T-helper 2 cell (primary cell): ENCODE results near the gene CCDC149.
A peak's percentile ranks its signal among the peaks of the same experiment; 100 is the strongest.
"Not testable (repeated sequence)": the region's sequence is repeated elsewhere in the genome, so short reads cannot be mapped to it uniquely, and the experiment has no call there.

Experiments
- DNase-seq, 5 experiments: peaks; one replicate each; pipeline versions ENCODE4 v3.0.0 to v3.0.0-alpha.2; 2012 to 2022

Gene CCDC149

DNA sequence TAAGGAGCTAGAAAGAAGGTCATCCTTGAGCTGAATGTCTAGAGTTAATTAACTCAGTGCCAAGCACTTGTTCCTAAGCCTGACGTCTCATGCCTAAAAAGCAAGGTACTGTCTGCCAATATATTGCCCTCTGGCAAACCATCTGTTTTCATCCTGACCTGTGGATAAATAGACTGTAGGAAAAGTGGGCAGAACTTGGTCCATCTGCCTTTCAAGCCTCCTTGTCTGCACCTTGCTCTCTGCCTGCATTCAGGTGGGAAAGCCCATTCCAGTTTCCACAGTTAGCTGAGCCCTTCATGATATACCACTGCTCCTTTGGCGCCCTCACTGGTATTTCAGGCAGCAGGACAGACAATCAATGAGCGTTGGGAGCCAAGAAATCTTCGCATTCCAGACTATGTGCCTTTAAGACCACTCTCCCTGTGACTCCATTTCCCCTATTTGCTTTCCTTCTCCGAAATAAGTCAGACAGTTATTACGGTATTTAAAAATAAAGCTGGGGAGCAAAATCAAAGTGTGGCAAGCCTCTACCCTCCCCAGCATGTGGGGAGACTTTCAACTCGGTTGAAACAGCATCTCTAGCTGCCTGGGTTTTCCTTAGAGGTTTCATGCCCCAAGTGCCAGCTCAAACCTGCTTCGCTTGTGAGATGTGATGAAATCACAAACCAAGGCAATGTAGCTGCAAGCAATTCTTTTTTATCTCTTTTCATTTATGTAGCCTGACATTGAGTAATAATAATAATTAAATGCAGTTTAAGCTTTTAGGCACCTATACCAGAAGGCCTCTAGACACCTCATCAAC is 2.5 kb upstream of the CCDC149 start:
- DNase-seq: no peak

DNA sequence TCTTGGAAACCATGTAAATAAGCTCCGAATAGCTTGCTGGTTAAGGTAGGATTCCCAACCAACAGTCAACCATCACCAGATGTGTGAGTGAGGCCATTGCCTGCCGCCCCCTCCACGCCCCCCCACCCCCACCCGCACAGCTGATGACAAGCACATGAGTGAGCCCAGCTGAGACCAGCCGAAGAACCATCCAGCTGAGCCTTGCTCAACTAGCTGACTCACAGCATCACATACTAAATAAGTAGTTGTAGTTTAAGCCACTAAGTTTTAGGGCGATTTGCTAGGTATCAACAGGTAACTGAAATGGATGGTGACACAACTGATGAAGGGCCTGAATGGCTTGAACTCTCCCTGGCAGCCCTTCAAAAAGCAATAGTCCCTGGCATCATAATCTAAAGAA is 1.6 kb upstream of the CCDC149 start:
- DNase-seq: no peak

- no peak for DNase-seq
Observed at GRCh38 chr4:24913119-24913485, 260 bp upstream of the CCDC149 start.

- no peak for DNase-seq
Observed at GRCh38 chr4:24910499-24910898, 2.3 kb downstream of the CCDC149 start.

DNA sequence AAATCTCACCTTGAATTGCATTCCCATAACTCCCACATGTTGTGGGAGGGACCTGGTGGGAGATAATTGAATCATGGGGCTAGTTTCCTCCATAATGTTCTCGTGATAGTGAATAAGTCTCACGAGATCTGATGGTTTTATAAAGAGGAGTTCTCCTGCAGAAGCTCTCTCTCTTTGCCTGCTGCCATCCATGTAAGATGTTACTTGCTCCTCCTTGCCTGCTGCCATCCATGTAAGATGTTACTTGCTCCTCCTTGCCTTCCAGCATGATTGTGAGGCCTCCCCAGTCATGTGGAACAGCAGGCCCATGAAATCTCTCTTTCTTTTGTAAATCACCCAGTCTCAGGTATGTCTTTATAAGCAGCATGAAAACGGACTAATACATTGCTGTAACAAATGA is 3.2 kb downstream of the CCDC149 start:
- not testable (repeated sequence) for DNase-seq

- no peak for DNase-seq
Observed at GRCh38 chr4:24897639-24898038, 15.2 kb downstream of the CCDC149 start.

- DNase-seq: no peak
Observed at GRCh38 chr4:24896977-24897376, 15.9 kb downstream of the CCDC149 start.

GRCh38 chr4:24896056-24896455 is 16.8 kb downstream of the CCDC149 start:
- no peak for DNase-seq

GRCh38 chr4:24895461-24895860 is 17.4 kb downstream of the CCDC149 start:
- DNase-seq: no peak

DNA sequence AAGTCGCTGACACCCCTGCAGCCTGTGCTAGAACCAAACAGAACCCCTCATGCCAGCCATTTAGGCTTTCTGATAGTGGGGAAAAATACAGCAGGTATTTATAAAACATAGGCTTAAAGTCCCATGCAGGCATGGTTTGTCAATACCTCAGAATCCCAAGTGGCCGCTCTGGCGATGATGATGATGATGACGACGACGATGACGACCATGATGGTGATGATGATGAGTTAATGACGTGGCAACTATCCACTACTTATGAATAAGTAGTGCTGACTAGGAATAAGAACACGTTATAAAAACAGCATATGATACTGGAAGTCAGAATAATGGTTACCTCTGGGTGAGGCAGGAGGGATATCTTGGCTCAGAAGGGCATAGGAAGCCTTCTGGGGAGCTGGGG is 18.0 kb downstream of the CCDC149 start:
- DNase-seq: no peak

DNA sequence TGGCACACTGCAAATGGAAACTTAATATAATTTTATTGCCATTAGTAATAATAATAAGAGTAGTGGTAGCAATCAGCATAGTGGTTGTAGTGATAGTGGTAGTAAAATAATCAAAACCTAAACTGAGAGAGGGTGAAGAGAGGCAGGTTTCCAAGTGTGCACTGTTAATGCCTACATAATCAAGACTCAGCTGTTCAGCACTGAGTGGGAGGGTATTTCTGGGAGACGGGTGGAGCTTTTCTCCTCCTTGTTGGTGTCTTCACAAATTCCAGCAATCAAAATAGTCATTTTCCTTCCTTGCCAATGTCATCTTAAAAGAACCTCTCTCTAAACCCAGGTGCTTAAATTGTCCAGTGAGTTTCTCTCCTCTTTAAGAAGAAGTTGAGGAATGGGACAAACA is 18.6 kb downstream of the CCDC149 start:
- DNase-seq: no peak

DNA sequence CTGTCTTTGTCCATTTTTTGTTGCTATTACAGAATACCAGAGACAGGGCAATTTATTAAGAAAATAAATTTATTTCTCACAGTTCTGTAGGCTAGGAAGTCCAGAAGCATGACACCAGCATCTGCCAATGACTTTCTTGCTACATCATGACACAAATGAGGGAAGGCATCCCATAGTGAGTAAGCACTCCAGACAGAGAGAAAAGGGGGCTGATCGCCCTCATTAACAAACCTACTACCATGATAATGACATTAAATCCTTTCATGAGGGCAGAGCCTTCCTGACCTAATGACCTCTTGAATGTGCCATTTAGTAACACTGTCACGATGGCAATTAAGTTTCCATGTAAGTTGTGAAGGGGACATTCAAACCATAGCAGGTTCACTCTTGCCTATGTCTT is 20.1 kb downstream of the CCDC149 start:
- DNase-seq: no peak

DNA sequence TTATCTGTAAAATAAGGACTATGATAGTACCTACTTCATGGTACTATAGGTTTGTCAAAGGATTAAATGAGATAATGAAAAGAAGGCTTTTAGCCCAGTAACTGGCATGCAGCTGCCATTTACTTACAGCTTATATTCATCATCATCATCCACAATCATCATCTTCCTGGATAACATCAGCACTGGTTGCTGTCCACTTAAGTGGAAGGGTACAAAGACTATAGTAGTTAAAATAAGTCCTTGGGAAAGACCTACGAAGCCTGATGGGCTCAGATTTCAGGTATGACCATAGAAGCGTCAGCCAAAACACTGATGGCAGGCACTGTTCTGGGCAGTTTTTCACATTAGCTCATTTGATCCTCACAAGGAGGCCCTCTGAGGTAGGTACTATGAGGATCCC is 20.6 kb downstream of the CCDC149 start:
- DNase-seq: no peak

- DNase-seq: no peak
Observed at GRCh38 chr4:24890561-24891126, 22.2 kb downstream of the CCDC149 start.

DNA sequence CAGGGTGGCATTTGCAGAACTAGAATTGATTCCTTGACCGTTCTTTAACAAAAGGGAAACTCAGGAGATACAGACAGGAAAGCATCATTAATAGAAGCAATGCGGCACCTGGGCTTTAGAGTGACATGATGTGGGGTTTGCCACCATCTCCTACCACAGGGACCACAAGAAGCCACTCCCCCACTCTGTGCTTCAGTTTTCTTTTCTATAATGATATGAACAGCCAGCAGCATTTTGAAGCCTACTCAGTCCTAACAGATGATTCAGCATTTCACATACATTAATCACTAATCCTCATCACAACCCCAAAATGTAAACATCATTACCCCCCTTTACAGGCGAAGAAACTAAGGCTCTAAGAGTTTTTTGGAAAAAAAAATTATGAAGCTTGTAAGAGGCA is 22.9 kb downstream of the CCDC149 start:
- DNase-seq: peak in 1 of 5 experiments; percentile 9

DNA sequence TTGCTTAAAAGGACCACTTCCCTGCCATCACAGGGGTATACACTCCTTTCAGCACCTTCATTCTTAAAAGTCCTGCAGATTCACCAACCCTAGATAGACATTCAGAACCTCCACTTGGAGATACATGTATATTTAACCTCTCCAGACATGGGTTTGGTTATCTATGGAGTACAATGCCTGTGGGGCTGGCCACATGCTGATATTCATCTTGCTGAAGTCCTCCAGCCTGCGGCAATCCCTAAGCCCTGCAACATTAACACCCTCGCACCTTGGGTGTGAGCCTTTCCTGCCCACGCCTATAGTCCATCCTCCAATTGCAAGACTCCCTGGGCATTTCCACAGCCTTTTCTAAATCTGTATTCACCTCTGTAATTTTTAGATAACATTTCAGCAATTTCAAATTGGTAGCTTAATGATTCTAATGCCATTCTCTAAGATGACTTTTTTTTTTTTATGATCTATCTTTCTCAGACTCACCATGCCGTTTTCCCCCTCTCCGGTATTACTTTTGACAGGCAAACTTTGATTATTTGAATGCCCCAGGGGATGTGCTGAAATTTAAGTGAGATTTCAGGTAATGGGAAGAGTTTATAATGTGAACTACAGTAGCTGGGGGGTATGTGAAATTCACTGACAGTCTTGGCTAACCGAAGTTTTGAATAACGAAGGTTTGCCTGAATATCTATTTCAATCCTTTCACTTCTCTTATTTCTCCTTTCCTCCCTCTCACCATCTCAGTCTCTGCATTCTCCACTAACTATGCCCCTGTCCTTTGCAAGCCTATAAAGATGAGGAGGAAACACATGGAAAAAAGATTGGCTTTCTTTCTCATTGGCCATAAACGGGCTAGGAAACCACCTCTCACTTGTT is 24.1 kb downstream of the CCDC149 start:
- DNase-seq: no peak

DNA sequence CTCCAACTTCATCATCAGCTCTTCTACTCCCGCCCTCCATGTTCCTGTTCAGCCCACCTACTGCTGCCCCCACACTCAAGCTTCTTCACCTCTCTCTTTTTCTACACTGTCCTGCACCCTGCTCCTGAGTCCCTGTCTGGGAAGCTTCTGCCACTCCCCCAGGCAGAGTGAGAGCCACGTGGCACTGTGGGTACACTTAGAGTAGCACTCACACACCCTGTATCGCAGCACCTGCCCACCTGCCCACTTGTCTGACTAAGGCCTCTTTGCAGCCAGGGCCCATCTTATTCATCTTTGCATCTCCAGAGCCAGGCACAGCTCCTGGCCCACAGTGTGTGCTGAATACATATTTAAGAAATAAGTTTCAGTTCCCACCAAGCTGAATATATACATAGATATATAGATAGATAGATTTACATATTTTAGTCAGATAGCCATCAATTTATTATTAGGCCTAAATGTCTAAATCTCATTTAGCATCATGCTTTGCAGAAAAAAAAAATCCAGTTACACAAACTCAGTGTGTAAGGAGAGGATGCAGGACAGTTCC is 24.9 kb downstream of the CCDC149 start:
- no peak for DNase-seq

DNA sequence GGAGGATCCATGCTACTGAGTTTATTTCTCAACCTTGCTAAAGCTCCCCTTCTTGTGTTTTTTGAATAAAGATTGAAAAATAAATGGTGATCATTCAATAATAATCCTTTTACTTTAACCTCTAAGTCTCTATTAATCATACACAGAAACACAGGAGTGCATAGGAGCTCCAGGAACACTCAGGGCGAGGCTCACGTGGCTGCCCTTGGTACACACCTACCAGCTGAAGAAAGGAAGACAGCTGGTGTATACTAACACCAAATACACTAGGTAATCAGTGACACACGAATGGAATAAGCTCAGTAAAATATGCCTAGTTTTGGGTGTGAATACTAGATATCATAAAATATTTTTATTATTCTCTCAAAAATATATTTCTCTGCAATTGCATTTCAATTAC is 26.2 kb downstream of the CCDC149 start:
- no peak for DNase-seq

DNA sequence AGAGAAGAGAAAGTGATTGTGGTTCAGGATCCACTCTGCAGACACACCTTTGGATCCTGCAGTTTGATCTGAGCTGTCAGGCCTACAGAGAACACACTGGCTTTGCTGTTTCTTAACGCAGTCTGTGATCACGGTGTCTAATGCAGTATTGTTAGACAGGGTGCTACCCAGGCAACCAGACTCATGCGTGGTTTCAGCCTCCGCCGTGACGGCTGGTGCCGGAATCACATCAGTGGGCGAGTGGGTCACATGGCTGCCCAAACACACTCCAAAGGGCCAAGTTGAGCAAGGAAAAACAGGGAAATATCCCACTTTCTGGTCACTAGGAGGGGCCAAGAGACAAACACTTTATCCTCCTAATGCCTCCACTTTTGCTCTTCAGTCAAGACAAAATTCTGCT is 27.5 kb downstream of the CCDC149 start:
- DNase-seq: no peak

DNA sequence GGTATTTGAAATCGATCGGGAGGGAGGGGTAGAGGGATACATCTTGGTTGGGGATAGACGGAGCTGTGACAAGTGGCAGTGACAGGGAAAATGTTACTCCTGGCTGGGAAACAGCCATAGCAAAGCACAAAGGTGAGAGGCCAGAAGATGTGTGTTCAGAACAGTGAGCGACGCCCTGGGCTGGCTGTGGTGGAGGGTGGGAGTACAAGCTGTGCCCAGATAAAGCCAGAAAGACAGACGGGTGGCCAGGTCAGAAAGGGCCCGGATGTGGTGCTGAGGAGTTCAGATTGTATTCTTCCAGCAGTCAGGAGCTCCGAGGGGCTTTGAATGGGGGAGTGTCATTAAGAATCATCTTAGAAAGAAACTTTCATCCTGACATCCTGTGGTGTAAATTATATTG is 27.9 kb downstream of the CCDC149 start:
- DNase-seq: no peak

GRCh38 chr4:24881508-24882196 is 31.2 kb downstream of the CCDC149 start:
- no peak for DNase-seq

DNA sequence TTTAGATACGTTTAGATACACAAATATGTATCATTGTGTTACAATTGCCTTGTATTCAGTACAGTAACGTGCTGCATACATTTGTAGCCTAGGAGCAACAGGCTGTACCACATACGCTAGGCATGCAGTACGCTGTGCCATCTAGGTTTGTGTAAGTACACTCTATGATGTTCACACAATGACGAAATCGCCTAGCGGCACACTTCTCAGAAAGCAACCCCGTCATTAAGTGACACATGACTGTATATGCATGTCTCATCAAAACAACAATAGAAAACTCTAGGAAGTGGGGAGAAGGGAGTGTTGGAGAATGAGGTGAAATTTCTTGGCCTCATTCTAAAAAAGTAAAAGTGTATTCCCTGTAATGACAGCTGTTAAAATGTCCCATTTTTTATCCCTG is 32.7 kb downstream of the CCDC149 start:
- no peak for DNase-seq

DNA sequence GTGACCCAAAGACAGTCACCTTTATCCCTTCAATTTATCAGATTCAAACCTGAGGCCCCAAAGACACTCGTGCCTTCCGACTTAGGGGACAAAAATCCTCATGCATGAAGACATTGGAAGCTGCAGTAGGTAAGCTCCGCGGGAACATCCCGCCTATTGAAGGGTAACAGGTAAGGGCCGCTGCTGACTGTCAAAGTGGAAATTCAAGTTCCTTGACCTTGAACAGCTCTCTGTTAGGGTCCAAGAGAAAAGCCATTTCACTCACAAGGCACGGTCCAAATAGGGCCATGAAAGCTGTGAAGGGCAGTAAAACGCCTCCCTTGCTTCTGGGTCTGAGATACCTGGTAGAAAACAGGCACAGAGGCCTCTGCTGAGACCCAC is 34.2 kb downstream of the CCDC149 start:
- no peak for DNase-seq
